SK-N-SH (cell line): Measurements from ENCODE around the gene NLRP14. TPM values are rescaled to one million over a fixed set of nuclear protein-coding genes. Genes with fewer than 3 reads are reported as not detected.

Experiments used
- CTCF ChIA-PET: fragments of 300-600, 350-600 bp; formaldehyde crosslinking; extraction: SDS; loops from one replicate; lab custom pipeline; 2021; lab: Yijun Ruan, JAX
- POLR2A ChIA-PET: fragments of 350-600 bp; sonication (Branson Sonifier 250); formaldehyde crosslinking; extraction: SDS; loops from one replicate; lab custom pipeline; 2020; ENCODE audit warnings: antibody characterized with exemption, inconsistent platforms; lab: Yijun Ruan, JAX
- DNase-seq: peaks from one replicate; pipeline ENCODE4 v3.0.0; 2012
- H2AFZ ChIP-seq: fragments of 200-600 bp; sonication (generic); 2 replicates; pipeline ENCODE4 v1.8.1; 2016; ENCODE audit warnings: antibody characterized with exemption, mild to moderate bottlenecking, low read depth
- H3F3A ChIP-seq: fragments of 200-600 bp; sonication (generic); replicated peaks from 2 replicates; pipeline ENCODE3; 2016; ENCODE audit warnings: antibody characterized with exemption, mild to moderate bottlenecking; ENCODE audit not compliant: insufficient read depth
- H3K27ac ChIP-seq, 2 experiments: fragments of 200-500 bp in 1 of 2; fragments of 200-600 bp in 1 of 2; sonication (Bioruptor generic) in 1 of 2; sonication (generic), shearing (Covaris generic) in 1 of 2; 2 replicates each; pipeline versions ENCODE4 v1.5.1 to v1.6.1; 2014 to 2016; ENCODE audit warnings: low read depth in 2 of 2, inconsistent platforms in 1 of 2, low read length in 1 of 2, mild to moderate bottlenecking in 1 of 2, mixed read lengths in 1 of 2
- H3K27me3 ChIP-seq: fragments of 200-600 bp; sonication (generic), shearing (Covaris generic); 2 replicates; pipeline ENCODE4 v1.6.1; 2016; ENCODE audit warnings: mixed run types; ENCODE audit not compliant: insufficient read depth
- H3K36me3 ChIP-seq, 2 experiments: fragments of 200-500 bp in 1 of 2; fragments of 200-600 bp in 1 of 2; sonication (Bioruptor generic) in 1 of 2; sonication (generic) in 1 of 2; replicated peaks in 1 of 2; 2 replicates each; pipeline versions ENCODE3 to v1.5.1; 2014 to 2016; ENCODE audit warnings: low read length in 1 of 2, mild to moderate bottlenecking in 1 of 2; ENCODE audit not compliant: insufficient read depth in 2 of 2, control insufficient read depth in 1 of 2
- H3K4me1 ChIP-seq, 2 experiments: fragments of 200-500 bp in 1 of 2; fragments of 200-600 bp in 1 of 2; sonication (Bioruptor generic) in 1 of 2; sonication (generic), shearing (Covaris generic) in 1 of 2; 2 replicates each; pipeline versions ENCODE4 v1.5.1 to v1.6.1; 2014 to 2016; ENCODE audit warnings: low read depth in 1 of 2, low read length in 1 of 2, mixed run types in 1 of 2; ENCODE audit not compliant: insufficient read depth in 2 of 2, control insufficient read depth in 1 of 2
- H3K4me2 ChIP-seq: fragments of 200-600 bp; sonication (generic), shearing (Covaris generic); 2 replicates; pipeline ENCODE4 v1.6.1; 2017; ENCODE audit warnings: mixed run types
- H3K4me3 ChIP-seq, 2 experiments: fragments of 200-500 bp in 1 of 2; fragments of 200-600 bp in 1 of 2; sonication (Bioruptor generic) in 1 of 2; sonication (generic), shearing (Covaris generic) in 1 of 2; 2 replicates each; pipeline versions ENCODE4 v1.5.1 to v1.8.1; 2014 to 2016; ENCODE audit warnings: low read depth in 2 of 2, inconsistent platforms in 1 of 2, low read length in 1 of 2, mild to moderate bottlenecking in 1 of 2, mixed read lengths in 1 of 2, moderate library complexity in 1 of 2
- H3K79me2 ChIP-seq: fragments of 200-600 bp; sonication (generic); 2 replicates; pipeline ENCODE4 v1.8.1; 2017; ENCODE audit warnings: mild to moderate bottlenecking; ENCODE audit not compliant: insufficient read depth
- H3K9ac ChIP-seq: fragments of 200-600 bp; sonication (generic); 2 replicates; pipeline ENCODE4 v1.6.1; 2017; ENCODE audit warnings: mixed run types
- H3K9me2 ChIP-seq: fragments of 200-600 bp; sonication (generic); 2 replicates; pipeline ENCODE4 v1.6.1; 2017; ENCODE audit warnings: mixed run types
- H3K9me3 ChIP-seq: fragments of 200-600 bp; sonication (generic); 2 replicates; pipeline ENCODE4 v1.6.1; 2017; ENCODE audit warnings: mixed run types, mild to moderate bottlenecking, moderate library complexity
- H4K20me1 ChIP-seq: fragments of 200-600 bp; sonication (generic); 2 replicates; pipeline ENCODE4 v1.6.1; 2017; ENCODE audit warnings: mild to moderate bottlenecking, mixed run types; ENCODE audit not compliant: insufficient read depth
- CHD2 ChIP-seq: fragments of 150-350 bp; IDR thresholded peaks from 2 replicates; pipeline ENCODE4 v1.6.1; 2018; ENCODE audit warnings: low read length; ENCODE audit not compliant: partially characterized antibody
- CTCF ChIP-seq: fragments of 200-600 bp; sonication (generic); IDR thresholded peaks from 2 replicates; pipeline ENCODE4 v1.6.1; 2017; ENCODE audit warnings: antibody characterized with exemption, mild to moderate bottlenecking, moderate library complexity
- ELF1 ChIP-seq: IDR thresholded peaks from 2 replicates; pipeline ENCODE4 v1.4.0; 2012
- EP300 ChIP-seq, 2 experiments: IDR thresholded peaks; 2 replicates each; pipeline versions ENCODE4 v1.4.0 to v1.6.1; 2012; ENCODE audit warnings: borderline replicate concordance in 1 of 2, low read depth in 1 of 2, low read length in 1 of 2
- EZH2phosphoT487 ChIP-seq: fragments of 200-600 bp; sonication (generic); IDR thresholded peaks from 2 replicates; pipeline ENCODE4 v1.6.1; 2017; ENCODE audit warnings: low read depth, mixed run types, mild to moderate bottlenecking, antibody characterized with exemption, moderate library complexity, borderline replicate concordance
- FOXM1 ChIP-seq: IDR thresholded peaks from 2 replicates; pipeline ENCODE4 v1.4.0; 2012; ENCODE audit warnings: low read depth, mild to moderate bottlenecking
- GATA2 ChIP-seq: sonication (generic); formaldehyde crosslinking; IDR thresholded peaks from 2 replicates; pipeline ENCODE4 v1.5.0; 2020; ENCODE audit warnings: mild to moderate bottlenecking, missing genetic modification reagents
- IRF3 ChIP-seq: fragments of 150-350 bp; IDR thresholded peaks from 2 replicates; pipeline ENCODE4 v1.6.1; 2016; ENCODE audit warnings: mild to moderate bottlenecking, low read depth, low read length
- MAX ChIP-seq: IDR thresholded peaks from 2 replicates; pipeline ENCODE4 v1.4.0; 2012; ENCODE audit warnings: low read depth
- NFIC ChIP-seq: IDR thresholded peaks from 2 replicates; pipeline ENCODE4 v1.4.0; 2012; ENCODE audit warnings: borderline replicate concordance
- RCOR1 ChIP-seq: fragments of 150-350 bp; IDR thresholded peaks from 2 replicates; pipeline ENCODE4 v1.6.1; 2017; ENCODE audit warnings: antibody characterized with exemption, low read length
- REST ChIP-seq: IDR thresholded peaks from 2 replicates; pipeline ENCODE4 v1.6.1; 2012; ENCODE audit warnings: mild to moderate bottlenecking, low read depth, low read length, moderate library complexity
- RFX5 ChIP-seq: IDR thresholded peaks from 2 replicates; pipeline ENCODE4 v1.6.1; 2012; ENCODE audit warnings: mild to moderate bottlenecking, improper control_type of control experiment, low read length
- SIN3A ChIP-seq: IDR thresholded peaks from 2 replicates; pipeline ENCODE4 v1.6.1; 2012; ENCODE audit warnings: low read depth, mild to moderate bottlenecking, low read length, moderate library complexity, borderline replicate concordance
- TAF1 ChIP-seq: IDR thresholded peaks from 2 replicates; pipeline ENCODE4 v1.6.1; 2012; ENCODE audit warnings: low read depth, mild to moderate bottlenecking, low read length, moderate library complexity, borderline replicate concordance
- TCF12 ChIP-seq: IDR thresholded peaks from 2 replicates; pipeline ENCODE4 v1.4.0; 2012
- TEAD4 ChIP-seq: IDR thresholded peaks from 2 replicates; pipeline ENCODE4 v1.4.0; 2012; ENCODE audit warnings: mild to moderate bottlenecking, borderline replicate concordance; ENCODE audit not compliant: insufficient read depth
- USF2 ChIP-seq: fragments of 150-350 bp; IDR thresholded peaks from 2 replicates; pipeline ENCODE4 v1.6.1; 2017; ENCODE audit warnings: antibody characterized with exemption, low read length, low read depth, borderline replicate concordance
- YY1 ChIP-seq: IDR thresholded peaks from 2 replicates; pipeline ENCODE4 v1.4.0; 2012; ENCODE audit warnings: low read depth, mild to moderate bottlenecking
- ZBTB33 ChIP-seq: IDR thresholded peaks from 2 replicates; pipeline ENCODE4 v1.4.0; 2012; ENCODE audit warnings: low read depth, borderline replicate concordance
- WGBS: methylation state at CpG from one replicate; pipeline ENCODE4 v1.1.6; 2017; ENCODE audit warnings: low lambda C conversion rate; 5-methylcytosine and 5-hydroxymethylcytosine counted together
- polyA plus RNA-seq, 3 experiments: library from polyadenylated mRNA; depleted of rRNA; stranded (reverse); fragments of >200 nt; gene quantifications; 2 replicates each; pipeline ENCODE4 v1.2.3, GENCODE V29; 2012

NLRP14 gene
- polyA plus RNA-seq, 1 of the 3 experiments (the other 2 are of a cell fraction): not detected

- H3F3A ChIP-seq: no peaks in the 10 kb centered on the region
- H3K4me3 ChIP-seq: no peak overlapping the region
- H3K4me1 ChIP-seq: no peaks in the 10 kb centered on the region
- H3K27me3 ChIP-seq: no peaks in the 10 kb centered on the region
- H3K9me3 ChIP-seq: no peaks in the 10 kb centered on the region
- H2AFZ ChIP-seq: no peak overlapping the region
- POLR2A ChIA-PET: no interaction called here
- H3K9ac ChIP-seq: no peak overlapping the region
- H3K4me2 ChIP-seq: no peak overlapping the region
- no peak overlapping the region for H3K27ac ChIP-seq
- TF ChIP-seq CTCF (no peak), ZBTB33 (no peak), REST (no peak), CHD2 (no peak), MAX (no peak), RFX5 (no peak), YY1 (no peak), EZH2phosphoT487 (no peak), SIN3A (no peak), TCF12 (no peak), RCOR1 (no peak), USF2 (no peak), GATA2 (CRISPR knock-in tag) (no peak), EP300 (IDR thresholded peaks at IDR 0.05; ENCODE audit: borderline replicate concordance in 1 of 2, low read depth in 1 of 2, low read length in 1 of 2) (no peak), FOXM1 (no peak), IRF3 (no peak), TAF1 (no peak), NFIC (no peak), ELF1 (no peak), TEAD4 (no peak)
- TF ChIP-seq, all 33 proteins: peak for 0
- no peaks in the 10 kb centered on the region for H3K9me2 ChIP-seq
- CTCF ChIA-PET: interaction anchor here (1.4 kb wide), 1 partner anchor 54 kb away, joined by 3 read pairs; no protein-coding TSS in a partner anchor
- H3K36me3 ChIP-seq: no peaks in the 10 kb centered on the region
- H4K20me1 ChIP-seq: no peaks in the 10 kb centered on the region
- 28% methylated on average over 1 of the region's 1 CpG for whole genome bisulfite sequencing
- DNase-seq: no peak
- no peaks in the 10 kb centered on the region for H3K79me2 ChIP-seq
These were observed 40.6 kb downstream of the NLRP14 start for GRCh38 chr11:7060868-7061267.
